ENCODE data around the gene RPL39. TPM values are rescaled to one million over a fixed set of nuclear protein-coding genes. Genes with fewer than 3 reads are reported as not detected.

The RPL39 gene
- total RNA-seq, 1 experiment from 2014 or later, result 2,054 TPM

- Mint-ChIP-seq H3K27ac (peak overlapping the region; percentile 95 to 98 (median 97)), H3K4me1 (peaks cover 8 to 19% of the 10 kb centered on the region in 2 experiments; a peak in 2 of 4 replicates), H3K27me3 (ENCODE audit: low read depth) (no peaks in the 10 kb centered on the region), H3K4me3 (peak overlapping the region; percentile 94 to 95), H3K9me3 (peaks cover 59 to 70% of the 10 kb centered on the region in 2 experiments), H3K36me3 (ENCODE audit: insufficient read depth in 1 of 3, low read depth in 3 of 3) (peaks cover 38 to 48% (median 41%) of the 10 kb centered on the region in 3 experiments)
- Histone ChIP-seq H3K27ac (ENCODE audit: insufficient read length, low read depth, low read length) (peak overlapping the region; percentile 64), H2AFZ (ENCODE audit: low read length) (no peak overlapping the region), H3K23ac (ENCODE audit: insufficient read length, low read depth, low read length) (no peak overlapping the region), H3T11ph (ENCODE audit: low read length) (no peak overlapping the region), H4K5ac (ENCODE audit: insufficient read length, low read depth, low read length) (peak overlapping the region; percentile 87), H4K8ac (replicated peaks; ENCODE audit: insufficient read length, low read depth, low read length) (no peak overlapping the region), H3K4me1 (ENCODE audit: insufficient read depth, low read length) (no peaks in the 10 kb centered on the region), H4K20me1 (ENCODE audit: control insufficient read depth, insufficient read depth, insufficient read length) (no peaks in the 10 kb centered on the region), H3K23me2 (ENCODE audit: insufficient read length, low read depth, low read length, poor library complexity, severe bottlenecking) (peaks cover 2% of the 10 kb centered on the region), H3K4ac (ENCODE audit: low read depth, low read length) (peak overlapping the region; percentile 98; the same call in 1 of the 2 replicates), H2BK120ac (ENCODE audit: low read depth, low read length, poor library complexity, severe bottlenecking) (peak overlapping the region; percentile 77), H3K79me1 (ENCODE audit: insufficient read depth, low read depth, low read length, poor library complexity, severe bottlenecking) (peaks cover 6% of the 10 kb centered on the region), H2BK20ac (ENCODE audit: low read depth, low read length, poor library complexity, severe bottlenecking) (no peak overlapping the region), H3K79me2 (ENCODE audit: insufficient read depth, low read length) (peaks cover 20% of the 10 kb centered on the region; the same call in 1 of the 2 replicates), H3K18ac (ENCODE audit: insufficient read length, low read depth, low read length) (peak overlapping the region; percentile 89), H3K14ac (ENCODE audit: insufficient read depth, low read length) (peak overlapping the region; percentile 98), H3K27me3 (ENCODE audit: insufficient read depth, low read length) (no peaks in the 10 kb centered on the region), H3K9me3 (ENCODE audit: control insufficient read depth, low read depth, low read length) (peaks cover 19% of the 10 kb centered on the region), H3K56ac (ENCODE audit: insufficient read length, low read depth, low read length) (peak overlapping the region; percentile 92), H3K4me2 (ENCODE audit: insufficient read depth, insufficient read length, low read length) (peak overlapping the region; percentile 45), H2AK5ac (ENCODE audit: insufficient read length, low read length) (no peak overlapping the region), H2BK5ac (ENCODE audit: insufficient read length, low read length) (no peak overlapping the region), H4K91ac (ENCODE audit: insufficient read length, low read depth, low read length) (peak overlapping the region; percentile 85), H3K9ac (ENCODE audit: extremely low read depth, insufficient read length, low read length) (peak overlapping the region; percentile 96), H2BK15ac (ENCODE audit: low read depth, low read length) (no peak overlapping the region; the same call in 1 of the 2 replicates), H2BK12ac (ENCODE audit: insufficient read length, low read depth, low read length) (peak overlapping the region; percentile 94)
- WGBS (ENCODE audit: extremely low coverage, insufficient read length, low lambda C conversion rate), result no CpG with 5 or more reads among the region's 31 CpGs
- no peak for DNase-seq
- TF ChIP-seq CTCF (conservative IDR thresholded peaks at IDR 0.05), result no peak
Measured at GRCh38 chrX:119790977-119791436, 423 bp downstream of the RPL39 start.

Data from H9 (cell line).